GM18873 (cell line): ENCODE data around the gene IGFALS.

ENCODE experiments used
- ATAC-seq: cut with Tn5 transposase; IDR thresholded peaks from one replicate; pipeline ENCODE4 v1.9.1; 2021; ENCODE audit warnings: mild to moderate bottlenecking, moderate library complexity, moderate number of reproducible peaks; ENCODE audit not compliant: unreplicated experiment, low FRiP score

Gene IGFALS

DNA sequence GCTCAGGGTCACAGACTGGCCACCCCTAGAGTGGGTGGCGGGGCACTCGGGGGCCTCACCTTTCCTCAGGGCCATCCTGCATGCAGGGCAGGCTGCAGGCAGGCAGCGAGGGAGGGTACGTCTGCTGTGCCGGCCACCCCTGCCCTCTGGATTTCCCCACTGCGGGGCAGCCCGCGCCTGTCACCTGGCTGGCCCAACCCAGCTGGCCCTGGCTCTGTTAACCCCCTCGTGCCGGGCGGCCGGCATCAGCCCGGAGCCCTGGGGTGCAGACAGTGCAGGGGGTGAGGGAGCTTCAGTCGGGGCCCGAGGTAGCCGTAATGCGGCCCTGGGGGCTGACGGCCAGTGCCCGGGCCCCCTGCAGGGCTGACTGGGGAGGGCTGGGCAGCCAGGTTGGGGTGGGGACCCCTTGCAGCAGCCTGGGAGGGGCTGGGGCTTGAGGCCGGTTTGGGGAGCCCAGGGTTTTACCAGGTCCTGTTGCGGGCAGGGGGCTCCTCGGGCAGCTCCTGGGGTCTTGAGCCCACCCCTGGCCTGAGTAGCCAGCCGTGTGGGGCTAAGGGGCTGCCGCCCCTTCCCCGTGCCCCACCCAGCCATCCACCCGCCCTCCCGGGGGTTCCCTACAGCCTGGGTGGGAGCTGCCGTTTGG is at the start of gene IGFALS:
Gene IGFALS (minus strand): TSS at position 128 of the 643 bp plus-strand sequence. CDS start 53 bp downstream, at position 75.
- no peak for ATAC-seq

DNA sequence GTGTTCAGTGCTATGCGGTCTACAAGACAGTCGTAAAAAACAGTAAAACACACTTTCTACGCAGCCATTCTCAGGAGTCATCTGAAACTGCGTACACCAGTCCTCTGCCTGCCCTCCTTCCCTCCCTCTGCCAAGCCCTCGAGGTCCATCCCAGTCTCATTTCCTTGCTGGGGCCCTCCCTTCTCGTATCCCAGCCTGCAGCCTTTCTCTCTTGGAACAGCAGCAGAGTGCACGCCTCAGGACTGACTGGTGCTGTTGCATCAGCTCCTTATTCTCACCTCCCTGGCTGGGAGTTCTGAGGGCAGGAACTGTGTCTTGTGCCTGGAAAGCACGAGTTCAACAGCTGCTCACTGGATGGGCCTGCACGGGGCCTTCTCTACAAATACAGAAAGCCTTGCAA is 46.0 kb upstream of the IGFALS start:
- ATAC-seq, result no peak

DNA sequence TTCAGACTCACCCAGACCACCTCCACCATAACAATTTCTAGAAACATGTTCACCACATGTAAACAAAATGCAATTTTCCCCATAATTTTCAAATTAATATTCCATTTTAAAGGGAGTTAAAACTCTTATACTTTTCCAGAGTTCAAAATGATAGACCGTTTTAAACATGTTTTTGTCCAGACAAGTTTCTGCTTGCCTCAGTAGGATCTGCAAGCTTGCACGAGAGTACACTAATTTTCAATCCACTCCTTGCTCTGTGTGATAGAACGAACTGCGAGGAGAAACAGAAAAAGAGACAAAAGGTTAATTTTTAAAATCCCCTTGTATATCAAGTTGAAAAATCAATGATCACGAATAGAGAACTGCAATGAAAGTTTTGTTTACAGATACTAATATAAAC is 40.6 kb upstream of the IGFALS start:
- ATAC-seq, result no peak

DNA sequence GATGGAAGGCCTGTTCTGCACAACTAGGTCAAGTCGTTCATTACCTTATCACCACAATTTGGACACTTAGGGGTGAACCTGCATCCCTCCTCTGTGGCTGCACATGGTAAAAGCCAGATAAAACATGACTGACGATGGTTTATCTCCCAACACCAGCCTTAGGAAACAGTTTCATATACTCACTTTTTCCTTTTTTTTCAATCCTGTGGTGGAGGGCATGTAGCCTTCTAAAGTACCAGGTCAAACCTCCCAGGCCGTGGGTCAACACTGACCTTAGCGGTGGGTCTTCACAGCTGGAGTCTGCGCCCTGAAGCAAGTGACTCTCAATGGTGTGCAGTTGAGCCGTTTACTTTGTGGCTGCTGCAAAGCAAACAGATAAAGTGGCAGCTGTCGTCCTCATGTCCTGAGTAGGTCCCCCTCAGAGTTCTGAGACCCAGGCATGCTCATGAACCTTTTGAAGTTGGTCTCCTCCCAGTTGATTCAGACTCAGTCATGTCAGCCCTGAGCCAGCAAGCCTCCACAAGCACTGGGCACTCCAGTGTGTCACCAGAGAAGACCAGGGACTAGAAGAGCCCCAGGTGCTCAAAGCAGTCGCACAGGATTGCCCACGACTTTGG is 39.4 kb upstream of the IGFALS start:
- ATAC-seq, result no peak

DNA sequence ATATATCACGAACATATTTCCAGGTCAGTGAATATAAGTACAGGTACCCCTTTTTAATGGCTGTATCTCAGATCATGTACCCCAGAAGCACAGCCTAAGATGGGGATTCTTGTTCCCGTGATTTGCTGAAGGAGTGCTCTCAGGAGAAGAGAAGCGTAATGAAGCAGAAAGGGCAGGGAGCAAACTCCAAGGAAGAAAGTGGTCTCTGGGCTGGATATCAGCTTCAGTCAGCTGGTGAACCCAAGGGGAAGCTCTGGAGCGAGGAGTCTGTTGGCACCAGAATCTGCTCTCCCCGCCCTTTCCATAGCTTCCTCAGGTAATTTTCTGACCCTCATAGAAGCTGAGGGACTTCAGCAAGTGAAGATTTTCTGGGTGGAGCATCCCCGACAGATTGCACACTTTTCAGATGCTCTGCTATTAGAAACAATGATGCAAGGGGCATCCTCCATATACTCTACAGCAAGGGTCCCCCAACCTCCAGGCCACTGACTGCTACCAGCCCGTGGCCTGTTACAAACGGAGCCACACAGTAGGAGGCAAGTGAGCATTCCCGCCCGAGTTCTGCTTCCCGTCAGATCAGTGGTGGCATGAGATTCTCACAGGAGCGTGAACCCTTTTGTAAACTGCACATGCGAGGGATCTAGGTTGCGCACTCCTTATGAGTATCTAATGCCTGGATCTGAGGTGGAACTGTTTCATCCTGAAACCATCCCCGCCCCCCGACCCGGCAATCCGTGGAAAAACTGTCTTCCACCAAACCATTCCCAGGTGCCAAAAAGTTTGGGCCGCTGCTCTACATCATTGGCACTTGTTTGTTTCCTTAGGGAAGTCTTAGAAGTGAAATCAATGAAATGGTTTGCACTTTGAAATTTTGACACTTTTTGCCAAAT is 37.9 kb upstream of the IGFALS start:
- ATAC-seq, result no peak

- no peak for ATAC-seq
Measured at GRCh38 chr16:1830213-1830612, 36.7 kb upstream of the IGFALS start.

DNA sequence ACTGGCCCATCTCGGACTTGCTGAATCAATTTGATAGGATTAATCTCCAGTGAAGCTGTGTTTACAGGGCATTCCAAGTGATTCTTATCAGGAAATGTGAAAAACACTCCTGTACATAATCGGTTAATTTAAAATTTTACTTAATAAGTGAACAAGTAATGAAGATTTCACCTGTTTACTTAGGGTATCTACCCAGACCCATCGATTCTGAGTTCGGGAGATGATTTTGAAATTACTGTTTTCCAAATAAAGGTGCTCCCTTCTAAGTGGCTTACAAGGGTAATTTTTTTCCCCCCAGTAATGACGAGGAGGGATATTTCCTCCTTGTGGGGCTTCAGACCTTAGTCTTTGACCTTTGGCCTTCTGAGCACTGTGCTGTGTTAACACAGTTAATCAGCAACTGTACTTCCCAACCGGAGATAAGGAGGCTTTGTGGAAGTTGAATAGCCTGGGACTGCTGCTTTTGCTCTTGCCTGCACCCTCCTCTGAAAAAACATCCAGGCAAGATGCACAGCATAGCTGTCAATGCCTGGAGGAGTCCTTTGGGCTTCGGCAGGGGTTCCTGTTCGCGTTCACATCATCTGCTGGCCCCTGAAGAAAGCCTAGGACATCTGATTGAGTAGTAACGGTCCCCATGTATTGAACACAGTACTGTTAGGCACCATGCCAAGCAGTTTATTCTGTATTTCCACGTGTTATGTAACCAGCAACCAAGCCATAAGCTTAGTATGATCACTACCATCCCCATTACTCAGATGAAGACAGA is 35.3 kb upstream of the IGFALS start:
- no peak for ATAC-seq

DNA sequence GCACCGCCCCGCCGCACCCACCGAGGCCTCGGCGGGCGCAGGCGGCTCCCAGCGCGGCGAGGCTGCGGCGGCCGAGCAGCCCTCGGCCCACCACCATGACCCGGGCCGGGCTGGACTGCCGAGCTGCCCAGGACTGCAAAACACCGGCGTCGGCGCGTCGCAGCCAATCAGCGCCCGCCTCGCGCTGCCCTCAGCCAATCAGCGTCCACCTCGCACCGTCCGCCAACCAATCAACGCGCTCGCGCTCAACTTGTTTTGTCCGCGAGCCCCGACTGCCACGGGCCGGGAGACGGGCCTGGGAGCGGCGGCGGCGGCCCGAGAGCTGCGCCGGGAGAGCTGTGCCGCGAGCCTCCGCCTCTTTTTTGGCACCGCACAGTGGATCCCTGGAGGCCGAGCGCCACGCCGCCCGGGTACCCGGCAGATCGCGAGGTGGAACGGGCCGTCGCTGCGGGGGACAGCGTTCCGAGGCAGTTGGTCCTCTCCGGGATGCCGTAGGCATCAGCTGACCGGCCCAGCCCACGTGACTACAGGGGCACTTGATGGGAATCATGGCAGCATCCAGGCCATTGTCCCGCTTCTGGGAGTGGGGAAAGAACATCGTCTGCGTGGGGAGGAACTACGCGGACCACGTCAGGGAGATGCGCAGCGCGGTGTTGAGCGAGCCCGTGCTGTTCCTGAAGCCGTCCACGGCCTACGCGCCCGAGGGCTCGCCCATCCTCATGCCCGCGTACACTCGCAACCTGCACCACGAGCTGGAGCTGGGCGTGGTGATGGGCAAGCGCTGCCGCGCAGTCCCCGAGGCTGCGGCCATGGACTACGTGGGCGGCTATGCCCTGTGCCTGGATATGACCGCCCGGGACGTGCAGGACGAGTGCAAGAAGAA is 33.4 kb upstream of the IGFALS start, which contains the start of the genes FAHD1 and HAGH:
Gene FAHD1 (plus strand): TSS at position 516 of the 883 bp plus-strand sequence. CDS start 33 bp downstream, at position 549.
Gene HAGH (minus strand): TSS at position 135 of the 883 bp plus-strand sequence. CDS start 38 bp downstream, at position 97.
- ATAC-seq, result peak; percentile 79

DNA sequence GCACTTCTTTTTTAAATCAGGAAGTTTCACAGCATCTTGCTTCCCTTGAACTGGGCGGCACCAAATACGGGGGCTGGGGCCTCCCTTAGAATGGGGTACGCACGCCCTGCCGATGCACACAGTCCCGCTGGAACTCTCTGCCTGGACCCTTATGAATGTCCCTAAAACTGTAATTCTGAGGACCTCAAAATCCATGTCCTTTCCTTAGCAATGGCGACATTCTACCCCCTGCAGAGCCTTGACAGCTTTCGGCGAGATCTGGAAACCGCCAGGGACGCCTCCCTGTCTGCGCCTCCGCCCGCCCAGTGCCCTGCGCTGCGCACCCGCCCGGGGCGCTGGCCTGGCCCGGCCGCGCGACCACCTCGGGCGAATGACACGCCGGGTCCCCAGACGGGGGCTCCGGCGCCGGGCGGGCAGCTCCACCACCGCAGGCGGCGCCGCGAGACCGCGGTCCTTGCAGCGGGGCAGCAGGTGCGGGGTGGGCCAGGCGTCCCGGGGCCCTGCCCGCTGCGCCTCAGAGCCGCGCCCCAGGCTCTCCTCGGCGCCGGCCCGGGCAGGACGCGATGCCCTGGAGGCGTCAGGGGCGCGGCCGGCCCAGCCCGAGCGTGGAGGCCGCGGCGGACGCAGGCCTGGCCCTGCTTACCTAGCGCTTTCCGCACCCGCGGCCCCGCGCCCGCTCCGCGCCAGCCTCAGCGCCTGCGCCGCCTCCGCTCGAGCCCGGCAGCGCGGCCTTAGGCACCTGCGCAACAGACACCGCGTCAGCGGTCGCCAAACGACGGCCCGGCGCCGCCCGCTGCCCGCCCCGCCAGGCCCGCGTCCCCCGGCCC is 32.6 kb upstream of the IGFALS start:
- peak; percentile 26 for ATAC-seq

- no peak for ATAC-seq
Measured at GRCh38 chr16:1825381-1825863, 31.9 kb upstream of the IGFALS start.

GRCh38 chr16:1823821-1824220 is 30.3 kb upstream of the IGFALS start:
- ATAC-seq, result no peak

GRCh38 chr16:1822801-1823200 is 29.3 kb upstream of the IGFALS start:
- ATAC-seq, result no peak

- ATAC-seq, result no peak
Measured at GRCh38 chr16:1821861-1822611, 28.5 kb upstream of the IGFALS start.

DNA sequence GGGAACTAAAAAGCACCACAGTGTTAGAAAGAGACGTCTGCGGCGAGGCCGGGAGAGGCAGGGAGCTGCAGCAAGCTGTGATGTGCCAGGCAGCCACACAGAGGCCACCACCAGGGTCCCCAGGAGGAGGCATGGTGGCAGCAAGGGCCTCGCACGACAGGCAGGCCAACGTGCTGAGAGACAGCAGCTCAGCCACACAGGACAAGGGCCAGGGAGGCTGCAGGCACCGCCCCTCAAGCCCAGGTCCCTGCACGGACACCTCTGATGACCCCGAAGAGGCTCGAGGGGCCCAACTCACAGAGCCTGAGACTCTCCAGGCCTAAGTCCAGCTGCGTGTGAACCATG is 27.4 kb upstream of the IGFALS start:
- ATAC-seq, result no peak

DNA sequence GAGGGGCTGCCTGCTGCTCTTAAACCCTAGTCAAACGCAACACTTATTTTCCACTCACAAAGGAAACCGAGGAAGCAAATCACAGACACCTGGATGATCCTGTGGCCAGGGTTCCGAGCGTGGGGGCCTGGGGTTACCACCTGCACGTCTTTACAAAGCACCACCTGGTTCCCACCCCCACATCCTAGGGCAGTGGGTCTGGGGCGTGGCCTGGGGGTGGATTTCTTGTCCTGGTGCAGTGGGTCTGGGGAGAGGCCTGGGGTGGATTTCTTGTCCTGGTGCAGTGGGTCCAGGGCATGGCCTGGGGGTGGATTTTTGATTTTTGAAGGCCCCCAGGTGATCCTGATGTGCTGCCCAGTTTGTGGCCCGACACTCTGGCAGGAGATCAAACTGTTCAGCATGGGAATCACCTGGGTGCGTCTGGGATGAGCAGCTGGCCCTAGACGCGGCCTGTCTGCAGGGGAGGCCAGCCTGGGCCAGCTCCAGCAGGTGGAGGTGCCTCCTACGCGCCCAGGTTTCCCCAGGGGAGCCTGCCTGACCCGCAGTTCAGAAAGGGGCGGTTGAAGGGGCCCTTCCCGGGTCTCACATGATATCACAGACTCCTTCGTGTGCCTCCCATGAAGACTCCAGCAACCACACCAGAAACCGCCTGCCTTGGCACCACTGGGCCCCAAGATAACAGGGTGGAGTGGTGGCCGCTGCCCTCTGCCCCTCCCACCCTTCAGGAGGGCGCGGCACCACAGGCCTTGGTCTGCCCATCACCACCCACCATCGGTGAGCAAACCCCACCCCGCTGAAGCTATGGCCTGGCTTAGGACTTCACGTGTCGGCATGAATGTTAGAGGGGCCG is 26.8 kb upstream of the IGFALS start:
- ATAC-seq, result no peak

GRCh38 chr16:1819611-1820010 is 26.1 kb upstream of the IGFALS start:
- no peak for ATAC-seq
